Neural cell (in vitro differentiated cells): Measurements from ENCODE around the gene RNASE2. TPM values are rescaled to one million over a fixed set of nuclear protein-coding genes. Genes with fewer than 3 reads are reported as not detected.

Source experiments
- H2AFZ ChIP-seq: fragments of 200-600, 300-800 bp; sonication (generic), shearing (Covaris generic); 2 replicates; pipeline ENCODE4 v1.6.0; 2014; ENCODE audit warnings: low read depth, mild to moderate bottlenecking, antibody characterized with exemption, low read length, moderate library complexity
- H3F3A ChIP-seq: fragments of 200-600 bp; shearing (Covaris generic); 2 replicates; pipeline ENCODE4 v1.6.1; 2016; ENCODE audit warnings: mild to moderate bottlenecking, moderate library complexity, mixed read lengths, antibody characterized with exemption, low read length; ENCODE audit not compliant: insufficient read depth, poor library complexity, severe bottlenecking
- H3K27ac ChIP-seq: fragments of 200-600, 300-800 bp; sonication (generic), shearing (Covaris generic); 2 replicates; pipeline ENCODE4 v1.5.1; 2014; ENCODE audit warnings: mild to moderate bottlenecking, low read length, moderate library complexity
- H3K27me3 ChIP-seq: fragments of 300-800, 200-600 bp; sonication (generic), shearing (Covaris generic); 2 replicates; pipeline ENCODE4 v1.6.0; 2014; ENCODE audit warnings: mild to moderate bottlenecking, low read depth, low read length, moderate library complexity; ENCODE audit not compliant: insufficient read depth
- H3K36me3 ChIP-seq: fragments of 300-800, 200-600 bp; sonication (generic), shearing (Covaris generic); 2 replicates; pipeline ENCODE4 v1.5.1; 2014; ENCODE audit warnings: mild to moderate bottlenecking, antibody characterized with exemption, low read length, moderate library complexity; ENCODE audit not compliant: insufficient read depth
- H3K4me2 ChIP-seq: fragments of 300-800, 200-600 bp; sonication (generic), shearing (Covaris generic); 2 replicates; pipeline ENCODE4 v1.6.0; 2014; ENCODE audit warnings: mild to moderate bottlenecking, low read length
- H3K4me3 ChIP-seq: fragments of 300-800, 200-600 bp; sonication (generic), shearing (Covaris generic); 2 replicates; pipeline ENCODE4 v1.5.1; 2014; ENCODE audit warnings: mild to moderate bottlenecking, low read length, moderate library complexity
- H3K79me2 ChIP-seq: fragments of 200-600 bp; shearing (Covaris generic); replicated peaks from 2 replicates; pipeline ENCODE4 v1.6.0; 2014; ENCODE audit warnings: mild to moderate bottlenecking, low read length, moderate library complexity; ENCODE audit not compliant: insufficient read depth
- H3K9ac ChIP-seq: fragments of 300-800, 200-600 bp; sonication (generic), shearing (Covaris generic); 2 replicates; pipeline ENCODE4 v1.6.1; 2016; ENCODE audit warnings: mild to moderate bottlenecking, low read length, mixed read lengths
- H3K9me2 ChIP-seq: fragments of 200-600 bp; shearing (Covaris generic); 2 replicates; pipeline ENCODE4 v1.6.1; 2016; ENCODE audit warnings: mild to moderate bottlenecking, low read length, mixed read lengths; ENCODE audit not compliant: insufficient read depth
- H3K9me3 ChIP-seq: fragments of 200-600, 300-800 bp; sonication (generic), shearing (Covaris generic); 2 replicates; pipeline ENCODE4 v1.6.1; 2016; ENCODE audit warnings: mild to moderate bottlenecking, mixed run types, low read length, moderate library complexity, mixed read lengths
- H4K20me1 ChIP-seq: fragments of 200-600 bp; shearing (Covaris generic); 2 replicates; pipeline ENCODE4 v1.6.1; 2016; ENCODE audit warnings: mild to moderate bottlenecking, mixed run types; ENCODE audit not compliant: insufficient read depth
- EP300 ChIP-seq: fragments of 450-650 bp; conservative IDR thresholded peaks from 2 replicates; pipeline ENCODE4 v1.6.1; 2014; ENCODE audit warnings: antibody characterized with exemption, mild to moderate bottlenecking, moderate library complexity; ENCODE audit not compliant: poor library complexity, severe bottlenecking
- EZH2 ChIP-seq: fragments of 200-600, 300-800 bp; shearing (Covaris generic), sonication (generic); IDR thresholded peaks from 2 replicates; pipeline ENCODE4 v1.6.1; 2014; ENCODE audit warnings: antibody characterized with exemption, low read length, borderline replicate concordance, mild to moderate bottlenecking; ENCODE audit not compliant: insufficient read depth, poor library complexity, severe bottlenecking
- MXI1 ChIP-seq: fragments of 450-650 bp; conservative IDR thresholded peaks from 2 replicates; pipeline ENCODE4 v1.6.1; 2014; ENCODE audit warnings: antibody characterized with exemption, mild to moderate bottlenecking; ENCODE audit not compliant: poor library complexity, severe bottlenecking
- POLR2AphosphoS5 ChIP-seq: IDR thresholded peaks from 2 replicates; pipeline ENCODE4 v1.6.1; 2012
- RAD21 ChIP-seq: fragments of 450-650 bp; conservative IDR thresholded peaks from 2 replicates; pipeline ENCODE4 v1.6.1; 2014; ENCODE audit warnings: antibody characterized with exemption, mild to moderate bottlenecking, moderate library complexity
- SMC3 ChIP-seq: fragments of 450-650 bp; conservative IDR thresholded peaks from 2 replicates; pipeline ENCODE4 v1.6.1; 2014; ENCODE audit warnings: antibody characterized with exemption, mild to moderate bottlenecking, moderate library complexity; ENCODE audit not compliant: poor library complexity
- TAF1 ChIP-seq: IDR thresholded peaks from 2 replicates; pipeline ENCODE4 v1.6.1; 2012; ENCODE audit warnings: low read depth
- polyA plus RNA-seq: library from polyadenylated mRNA; depleted of rRNA; stranded (reverse); fragments of >200 nt; gene quantifications from 2 replicates; pipeline ENCODE4 v1.2.3, GENCODE V29; 2014
- TF ChIP-seq, protein P1 (sequence below): fragments of 450-650 bp; IDR thresholded peaks from 2 replicates; pipeline ENCODE4 v1.5.1; 2014; ENCODE audit warnings: antibody characterized with exemption, mild to moderate bottlenecking, moderate library complexity; ENCODE audit not compliant: poor library complexity, severe bottlenecking
- TF ChIP-seq, protein P2 (sequence below): IDR thresholded peaks from 2 replicates; pipeline ENCODE4 v1.6.1; 2012; ENCODE audit warnings: borderline replicate concordance

The RNASE2 gene
- polyA plus RNA-seq, 1 donor from 2014 or later = not detected

DNA sequence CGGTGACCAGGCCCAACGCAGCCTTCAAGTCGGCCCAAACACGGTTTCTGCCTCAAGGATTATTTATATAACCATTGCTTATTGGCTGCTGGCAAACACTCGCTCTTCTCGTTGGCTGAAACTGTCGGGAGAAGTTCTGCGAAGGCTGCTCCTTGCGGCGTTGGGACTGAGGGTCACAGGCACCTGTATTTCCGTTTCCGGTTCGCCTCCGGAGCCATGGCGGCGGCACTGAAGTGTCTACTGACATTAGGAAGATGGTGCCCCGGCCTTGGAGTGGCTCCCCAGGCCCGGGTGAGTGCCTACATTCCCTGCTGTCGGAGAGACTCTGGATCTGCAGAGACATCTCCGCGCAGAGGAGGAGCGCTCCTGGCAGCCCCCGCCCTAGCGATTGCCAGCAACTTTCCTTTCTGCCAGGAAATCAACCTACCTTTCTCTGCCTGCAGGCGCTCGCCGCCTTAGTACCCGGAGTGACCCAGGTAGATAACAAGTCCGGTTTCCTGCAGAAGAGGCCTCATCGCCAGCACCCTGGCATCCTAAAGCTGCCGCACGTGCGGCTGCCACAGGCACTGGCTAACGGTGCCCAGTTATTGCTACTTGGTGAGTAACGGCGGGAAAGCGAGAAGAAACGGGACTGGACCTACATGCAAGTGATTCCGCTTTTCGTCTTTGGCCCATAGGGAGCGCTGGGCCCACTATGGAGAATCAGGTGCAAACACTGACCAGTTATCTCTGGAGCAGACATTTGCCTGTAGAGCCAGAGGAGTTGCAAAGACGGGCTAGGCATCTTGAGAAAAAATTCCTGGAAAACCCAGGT, 34.7 kb downstream of the RNASE2 start, which contains the start of gene METTL17:
METTL17 (plus strand) TSS at position 194 of the 814 bp plus-strand sequence; CDS start at position 217, 23 bp downstream.
- Histone ChIP-seq H3K9me3 (no peaks in the 10 kb centered on the region), H2AFZ (peak within 1 kb of the TSS; percentile 82), H3F3A (no peaks in the 10 kb centered on the region), H3K9ac (peak within 1 kb of the TSS; percentile 83), H3K4me3 (peak within 1 kb of the TSS; percentile 88), H3K9me2 (no peaks in the 10 kb centered on the region), H3K36me3 (peaks cover 4% of the 10 kb centered on the region), H3K4me2 (peak within 1 kb of the TSS; percentile 72), H3K27me3 (no peaks in the 10 kb centered on the region), H3K27ac (peak within 1 kb of the TSS; percentile 71), H3K79me2 (peaks cover 22% of the 10 kb centered on the region), H4K20me1 (no peaks in the 10 kb centered on the region)
- peak; percentile 82 for TF ChIP-seq TAF1
- TF ChIP-seq POLR2AphosphoS5 = peak; percentile 94
- no peak for TF ChIP-seq RAD21
- TF ChIP-seq, protein P1, sequence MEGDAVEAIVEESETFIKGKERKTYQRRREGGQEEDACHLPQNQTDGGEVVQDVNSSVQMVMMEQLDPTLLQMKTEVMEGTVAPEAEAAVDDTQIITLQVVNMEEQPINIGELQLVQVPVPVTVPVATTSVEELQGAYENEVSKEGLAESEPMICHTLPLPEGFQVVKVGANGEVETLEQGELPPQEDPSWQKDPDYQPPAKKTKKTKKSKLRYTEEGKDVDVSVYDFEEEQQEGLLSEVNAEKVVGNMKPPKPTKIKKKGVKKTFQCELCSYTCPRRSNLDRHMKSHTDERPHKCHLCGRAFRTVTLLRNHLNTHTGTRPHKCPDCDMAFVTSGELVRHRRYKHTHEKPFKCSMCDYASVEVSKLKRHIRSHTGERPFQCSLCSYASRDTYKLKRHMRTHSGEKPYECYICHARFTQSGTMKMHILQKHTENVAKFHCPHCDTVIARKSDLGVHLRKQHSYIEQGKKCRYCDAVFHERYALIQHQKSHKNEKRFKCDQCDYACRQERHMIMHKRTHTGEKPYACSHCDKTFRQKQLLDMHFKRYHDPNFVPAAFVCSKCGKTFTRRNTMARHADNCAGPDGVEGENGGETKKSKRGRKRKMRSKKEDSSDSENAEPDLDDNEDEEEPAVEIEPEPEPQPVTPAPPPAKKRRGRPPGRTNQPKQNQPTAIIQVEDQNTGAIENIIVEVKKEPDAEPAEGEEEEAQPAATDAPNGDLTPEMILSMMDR = peak; percentile 65
- peak; percentile 50 for TF ChIP-seq SMC3
- no peak for TF ChIP-seq EP300
- no peak for TF ChIP-seq EZH2
- TF ChIP-seq, protein P2, sequence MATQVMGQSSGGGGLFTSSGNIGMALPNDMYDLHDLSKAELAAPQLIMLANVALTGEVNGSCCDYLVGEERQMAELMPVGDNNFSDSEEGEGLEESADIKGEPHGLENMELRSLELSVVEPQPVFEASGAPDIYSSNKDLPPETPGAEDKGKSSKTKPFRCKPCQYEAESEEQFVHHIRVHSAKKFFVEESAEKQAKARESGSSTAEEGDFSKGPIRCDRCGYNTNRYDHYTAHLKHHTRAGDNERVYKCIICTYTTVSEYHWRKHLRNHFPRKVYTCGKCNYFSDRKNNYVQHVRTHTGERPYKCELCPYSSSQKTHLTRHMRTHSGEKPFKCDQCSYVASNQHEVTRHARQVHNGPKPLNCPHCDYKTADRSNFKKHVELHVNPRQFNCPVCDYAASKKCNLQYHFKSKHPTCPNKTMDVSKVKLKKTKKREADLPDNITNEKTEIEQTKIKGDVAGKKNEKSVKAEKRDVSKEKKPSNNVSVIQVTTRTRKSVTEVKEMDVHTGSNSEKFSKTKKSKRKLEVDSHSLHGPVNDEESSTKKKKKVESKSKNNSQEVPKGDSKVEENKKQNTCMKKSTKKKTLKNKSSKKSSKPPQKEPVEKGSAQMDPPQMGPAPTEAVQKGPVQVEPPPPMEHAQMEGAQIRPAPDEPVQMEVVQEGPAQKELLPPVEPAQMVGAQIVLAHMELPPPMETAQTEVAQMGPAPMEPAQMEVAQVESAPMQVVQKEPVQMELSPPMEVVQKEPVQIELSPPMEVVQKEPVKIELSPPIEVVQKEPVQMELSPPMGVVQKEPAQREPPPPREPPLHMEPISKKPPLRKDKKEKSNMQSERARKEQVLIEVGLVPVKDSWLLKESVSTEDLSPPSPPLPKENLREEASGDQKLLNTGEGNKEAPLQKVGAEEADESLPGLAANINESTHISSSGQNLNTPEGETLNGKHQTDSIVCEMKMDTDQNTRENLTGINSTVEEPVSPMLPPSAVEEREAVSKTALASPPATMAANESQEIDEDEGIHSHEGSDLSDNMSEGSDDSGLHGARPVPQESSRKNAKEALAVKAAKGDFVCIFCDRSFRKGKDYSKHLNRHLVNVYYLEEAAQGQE = peak; percentile 79
- peak; percentile 81 for TF ChIP-seq MXI1

DNA sequence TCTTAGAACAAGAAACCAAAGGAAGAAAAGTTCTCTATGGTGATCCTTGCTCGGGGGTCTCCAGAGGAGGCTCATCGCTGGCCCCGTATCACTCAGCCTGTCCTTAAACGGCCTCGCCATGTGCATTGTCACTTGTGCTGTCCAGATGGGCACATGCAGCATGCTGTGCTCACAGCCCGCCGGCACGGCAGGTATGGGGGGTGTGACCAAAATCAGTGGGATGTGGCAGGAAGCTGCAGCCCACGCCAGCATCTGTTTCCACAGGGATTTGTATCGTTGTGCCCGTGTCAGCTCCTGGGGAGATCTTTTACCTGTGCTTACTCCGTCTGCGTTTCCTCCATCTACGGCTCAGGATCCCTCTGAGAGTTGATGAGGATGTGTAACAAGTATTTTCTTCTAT, 41.2 kb downstream of the RNASE2 start:
- H3K9me2 ChIP-seq = no peaks in the 10 kb centered on the region
- H3K4me2 ChIP-seq = no peak overlapping the region
- no peaks in the 10 kb centered on the region for H3F3A ChIP-seq
- peaks cover 9% of the 10 kb centered on the region for H3K79me2 ChIP-seq
- no peak overlapping the region for H2AFZ ChIP-seq
- H3K27ac ChIP-seq = no peak overlapping the region
- H3K27me3 ChIP-seq = no peaks in the 10 kb centered on the region
- H3K9me3 ChIP-seq = no peaks in the 10 kb centered on the region
- H4K20me1 ChIP-seq = no peaks in the 10 kb centered on the region
- TF ChIP-seq, protein P2 = no peak
- TF ChIP-seq, protein P1 = no peak
- no peak for TF ChIP-seq POLR2AphosphoS5
- TF ChIP-seq EZH2 = no peak
- no peak for TF ChIP-seq MXI1
- no peak for TF ChIP-seq TAF1
- TF ChIP-seq EP300 = no peak
- no peak for TF ChIP-seq RAD21
- TF ChIP-seq SMC3 = no peak
- no peak overlapping the region for H3K9ac ChIP-seq
- H3K36me3 ChIP-seq = peaks cover 4% of the 10 kb centered on the region
- H3K4me3 ChIP-seq = no peak overlapping the region
